ENCODE results near the gene HEBP2. TPM values are rescaled to one million over a fixed set of nuclear protein-coding genes. Genes with fewer than 3 reads are reported as not detected.
A peak's percentile ranks its signal among the peaks of the same experiment; 100 is the strongest.

The HEBP2 gene
- total RNA-seq, 1 experiment from 2014 or later = 51.6 TPM

DNA sequence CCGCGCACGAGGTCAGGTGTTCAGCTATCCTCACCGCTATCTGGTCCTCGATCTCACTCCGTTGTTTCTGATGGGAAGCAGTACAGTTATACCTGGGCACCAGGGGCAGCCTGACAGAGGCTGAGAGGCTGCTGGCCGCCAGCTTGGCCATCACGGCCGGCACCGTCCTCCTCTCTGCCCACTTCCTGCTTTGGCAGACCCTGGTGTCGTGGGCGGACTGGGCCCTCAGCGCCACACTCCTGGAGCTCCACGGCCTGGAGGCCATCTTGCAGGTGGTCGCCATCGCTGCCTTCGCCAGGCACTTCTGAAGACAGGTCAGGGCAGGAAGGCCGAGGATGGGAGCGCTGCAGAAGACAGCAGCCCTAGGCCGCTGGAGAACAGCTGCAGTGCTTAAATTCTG lies 60.1 kb downstream of the HEBP2 start:
- RAD21 ChIA-PET (ENCODE audit: low non-redundant PET in 1 of 2, low total read pairs in 2 of 2, uncharacterized antibody in 2 of 2, unreplicated experiment in 2 of 2) = no interaction called here
- ATAC-seq (no peak), DNase-seq (ENCODE audit: low read depth, low spot score) (no peak)
- H3K4me3 ChIP-seq (replicated peaks in 1 of 2; ENCODE audit: low read depth in 1 of 2, low read length in 2 of 2) = no peak overlapping the region
- H3K36me3 ChIP-seq (ENCODE audit: control insufficient read depth in 1 of 2, insufficient read depth in 2 of 2, low read length in 2 of 2) = no peaks in the 10 kb centered on the region
- H3K9ac ChIP-seq (ENCODE audit: low read length) = no peak overlapping the region
- H3K4me2 ChIP-seq (ENCODE audit: low read length) = no peak overlapping the region
- peaks cover 8 to 22% of the 10 kb centered on the region in 2 experiments; a peak in 3 of 4 replicates for H3K4me1 ChIP-seq (ENCODE audit: control insufficient read depth in 1 of 2, insufficient read depth in 2 of 2, low read length in 2 of 2)
- H3K79me2 ChIP-seq (ENCODE audit: insufficient read depth, low read length) = no peaks in the 10 kb centered on the region
- H3K9me3 ChIP-seq (ENCODE audit: control insufficient read depth in 1 of 2, insufficient read depth in 1 of 2, low read depth in 1 of 2, low read length in 2 of 2) = no peaks in the 10 kb centered on the region
- CTCF ChIA-PET = no interaction called here
- H3K27ac ChIP-seq (ENCODE audit: low read depth, low read length) = no peak overlapping the region
- BruUV-seq (replicated peaks) = no TSS peak
- intact Hi-C loops (cut with micrococcal nuclease) = no loop called here
- H3K27me3 ChIP-seq (ENCODE audit: insufficient read depth, low read length) = no peaks in the 10 kb centered on the region
- TF ChIP-seq, protein P1, sequence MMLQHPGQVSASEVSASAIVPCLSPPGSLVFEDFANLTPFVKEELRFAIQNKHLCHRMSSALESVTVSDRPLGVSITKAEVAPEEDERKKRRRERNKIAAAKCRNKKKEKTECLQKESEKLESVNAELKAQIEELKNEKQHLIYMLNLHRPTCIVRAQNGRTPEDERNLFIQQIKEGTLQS (IDR thresholded peaks at IDR 0.05) = no peak
- TF ChIP-seq ZBTB33 (IDR thresholded peaks at IDR 0.05; ENCODE audit: extremely low read depth, insufficient replicate concordance, low read length) (no peak), SRF (IDR thresholded peaks at IDR 0.05; ENCODE audit: low read depth) (no peak)
- no peaks in the 10 kb centered on the region for H4K20me1 ChIP-seq (ENCODE audit: insufficient read depth)
- H3K9me2 ChIP-seq (ENCODE audit: insufficient read depth) = no peaks in the 10 kb centered on the region
- POLR2A ChIA-PET = interaction anchor here (2.1 kb wide), 1 partner anchor 8 kb away, joined by 13 read pairs; no protein-coding TSS in a partner anchor
- no peak overlapping the region for H2AFZ ChIP-seq (ENCODE audit: low read depth, low read length, poor library complexity, severe bottlenecking)

DNA sequence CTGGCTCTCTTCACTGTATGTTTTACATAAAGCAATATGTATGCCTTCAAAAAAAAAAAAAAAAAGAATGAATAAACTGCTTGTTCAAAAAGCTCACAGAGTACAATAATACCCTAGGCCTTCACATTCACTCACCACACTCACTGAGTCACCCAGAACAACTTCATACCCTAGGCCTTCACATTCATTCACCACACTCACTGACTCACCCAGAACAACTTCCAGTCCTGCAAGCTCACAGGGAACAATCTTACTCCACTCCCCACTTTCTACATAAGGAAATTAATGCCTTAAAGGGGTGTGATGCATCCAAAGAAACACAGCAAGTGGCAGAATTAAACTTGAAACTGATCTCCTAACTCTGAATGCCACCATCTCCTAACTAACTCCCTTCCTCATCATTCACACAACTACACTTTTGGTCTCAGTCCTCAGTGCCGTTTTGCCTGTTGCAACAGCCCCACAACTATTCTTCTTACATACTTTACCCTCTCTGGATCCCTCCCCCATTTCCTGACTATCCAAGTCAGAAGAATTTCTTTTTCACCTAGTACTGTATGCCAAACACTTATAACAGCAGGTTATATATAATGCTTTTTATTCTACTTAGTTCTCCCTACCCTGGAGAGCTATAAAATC lies 61.1 kb downstream of the HEBP2 start:
- peak; percentile 89 for ATAC-seq
- BruUV-seq (replicated peaks) = no TSS peak
- Histone ChIP-seq H3K79me2 (ENCODE audit: insufficient read depth, low read length) (no peaks in the 10 kb centered on the region), H3K4me1 (ENCODE audit: control insufficient read depth in 1 of 2, insufficient read depth in 2 of 2, low read length in 2 of 2) (peaks cover 8 to 28% of the 10 kb centered on the region in 2 experiments; a peak in 3 of 4 replicates), H3K4me2 (ENCODE audit: low read length) (peak overlapping the region; percentile 42), H3K36me3 (ENCODE audit: control insufficient read depth in 1 of 2, insufficient read depth in 2 of 2, low read length in 2 of 2) (no peaks in the 10 kb centered on the region), H3K4me3 (replicated peaks in 1 of 2; ENCODE audit: low read depth in 1 of 2, low read length in 2 of 2) (no peak overlapping the region), H4K20me1 (ENCODE audit: insufficient read depth) (no peaks in the 10 kb centered on the region), H3K9me3 (ENCODE audit: control insufficient read depth in 1 of 2, insufficient read depth in 1 of 2, low read depth in 1 of 2, low read length in 2 of 2) (no peaks in the 10 kb centered on the region), H3K27me3 (ENCODE audit: insufficient read depth, low read length) (no peaks in the 10 kb centered on the region), H3K27ac (ENCODE audit: low read depth, low read length) (peak overlapping the region; percentile 40; the same call in 1 of the 2 replicates), H2AFZ (ENCODE audit: low read depth, low read length, poor library complexity, severe bottlenecking) (no peak overlapping the region), H3K9me2 (ENCODE audit: insufficient read depth) (no peaks in the 10 kb centered on the region), H3K9ac (ENCODE audit: low read length) (peak overlapping the region; percentile 34; the same call in 1 of the 2 replicates)
- ChIA-PET CTCF (no interaction called here), RAD21 (ENCODE audit: low non-redundant PET in 1 of 2, low total read pairs in 2 of 2, uncharacterized antibody in 2 of 2, unreplicated experiment in 2 of 2) (interaction anchor here in 1 of 2 experiments (0.6 kb wide), 1 partner anchor 1577 kb away, joined by 4 read pairs; no protein-coding TSS in a partner anchor), POLR2A (interaction anchor here (2.1 kb wide), 1 partner anchor 9 kb away, joined by 13 read pairs; no protein-coding TSS in a partner anchor)
- DNase-seq (ENCODE audit: low read depth, low spot score) = peak; percentile 70
- intact Hi-C loops (cut with micrococcal nuclease) = no loop called here
- no peak for TF ChIP-seq ZNF274 (IDR thresholded peaks at IDR 0.05; ENCODE audit: low read depth, low read length)
- no peak for TF ChIP-seq POLR2AphosphoS5 (IDR thresholded peaks at IDR 0.05; ENCODE audit: low read depth, low read length)
- no peak for TF ChIP-seq POLR2A (IDR thresholded peaks at IDR 0.05; ENCODE audit: borderline replicate concordance, extremely low read depth, insufficient read depth, insufficient read length)
- peak; percentile 62 for TF ChIP-seq SP1 (IDR thresholded peaks at IDR 0.05; ENCODE audit: low read depth)
- TF ChIP-seq, protein P1 (IDR thresholded peaks at IDR 0.05) = no peak
- no peak for TF ChIP-seq RAD21 (IDR thresholded peaks at IDR 0.05; ENCODE audit: low read depth)
- peak; percentile 65 for TF ChIP-seq CBX3 (IDR thresholded peaks at IDR 0.05; ENCODE audit: low read depth)
- peak; percentile 80 for TF ChIP-seq SRF (IDR thresholded peaks at IDR 0.05; ENCODE audit: low read depth)
- no peak for TF ChIP-seq ELF1 (IDR thresholded peaks at IDR 0.05; ENCODE audit: borderline replicate concordance, low read depth)
- TF ChIP-seq JUND (IDR thresholded peaks at IDR 0.05) = peak; percentile 67
- TF ChIP-seq ZFX (IDR thresholded peaks at IDR 0.05) = no peak
- no peak for TF ChIP-seq CTCF (IDR thresholded peaks at IDR 0.05 in 2 of 3, conservative IDR thresholded peaks at IDR 0.05 in 1 of 3; ENCODE audit: borderline replicate concordance in 1 of 3, insufficient read depth in 1 of 3, low read depth in 2 of 3, low read length in 2 of 3)
- TF ChIP-seq SIN3A (IDR thresholded peaks at IDR 0.05; ENCODE audit: low read depth) = no peak
- TF ChIP-seq FOSL1 (IDR thresholded peaks at IDR 0.05; ENCODE audit: low read depth) = peak; percentile 72
- 0 out of 2 replicates have a peak, but pooled peaks have one; percentile 17 for TF ChIP-seq MAX (IDR thresholded peaks at IDR 0.05)
